IPS-15b (cell line): Measurements from ENCODE around the gene NTN1.
"Not testable (repeated sequence)": the region's sequence is repeated elsewhere in the genome, so short reads cannot be mapped to it uniquely, and the experiment has no call there.

Source experiments
- H3K27me3 ChIP-seq: one replicate; pipeline ENCODE4 v1.6.1; 2013; ENCODE audit warnings: low read length; ENCODE audit not compliant: control insufficient read depth, insufficient read depth
- H3K36me3 ChIP-seq: one replicate; pipeline ENCODE4 v1.6.1; 2013; ENCODE audit warnings: low read length; ENCODE audit not compliant: control insufficient read depth, insufficient read depth
- H3K4me1 ChIP-seq: one replicate; pipeline ENCODE4 v1.6.1; 2013; ENCODE audit warnings: mild to moderate bottlenecking, low read length; ENCODE audit not compliant: control insufficient read depth, insufficient read depth
- H3K4me3 ChIP-seq: one replicate; pipeline ENCODE4 v1.5.1; 2013; ENCODE audit warnings: low read depth, low read length
- H3K9ac ChIP-seq: one replicate; pipeline ENCODE4 v1.6.1; 2013; ENCODE audit warnings: low read depth, mild to moderate bottlenecking, low read length
- H3K9me3 ChIP-seq: one replicate; pipeline ENCODE4 v1.6.1; 2013; ENCODE audit warnings: mild to moderate bottlenecking, low read length; ENCODE audit not compliant: control insufficient read depth, insufficient read depth

Gene NTN1

GRCh38 chr17:9103193-9103592 is 81.9 kb downstream of the NTN1 start:
- not testable (repeated sequence) for H3K27me3 ChIP-seq, H3K9me3 ChIP-seq, H3K4me1 ChIP-seq, H3K9ac ChIP-seq, H3K36me3 ChIP-seq, H3K4me3 ChIP-seq

GRCh38 chr17:9104370-9105041 is 83.2 kb downstream of the NTN1 start:
- Histone ChIP-seq H3K27me3 (no peaks in the 10 kb centered on the region), H3K9ac (no peak overlapping the region), H3K4me3 (no peak overlapping the region), H3K9me3 (no peaks in the 10 kb centered on the region), H3K36me3 (no peaks in the 10 kb centered on the region), H3K4me1 (peaks cover 2% of the 10 kb centered on the region)

GRCh38 chr17:9105068-9105868 is 84.0 kb downstream of the NTN1 start:
- no peak overlapping the region for H3K9ac ChIP-seq
- H3K4me1 ChIP-seq: peaks cover 4% of the 10 kb centered on the region
- H3K9me3 ChIP-seq: no peaks in the 10 kb centered on the region
- H3K27me3 ChIP-seq: no peaks in the 10 kb centered on the region
- no peaks in the 10 kb centered on the region for H3K36me3 ChIP-seq
- no peak overlapping the region for H3K4me3 ChIP-seq

GRCh38 chr17:9106278-9106677 is 85.0 kb downstream of the NTN1 start:
- H3K9ac ChIP-seq, H3K9me3 ChIP-seq, H3K36me3 ChIP-seq, H3K27me3 ChIP-seq, H3K4me1 ChIP-seq, H3K4me3 ChIP-seq: not testable (repeated sequence)

GRCh38 chr17:9107527-9107926 is 86.2 kb downstream of the NTN1 start:
- Histone ChIP-seq H3K4me1 (peaks cover 4% of the 10 kb centered on the region), H3K9me3 (no peaks in the 10 kb centered on the region), H3K36me3 (no peaks in the 10 kb centered on the region), H3K27me3 (no peaks in the 10 kb centered on the region), H3K9ac (no peak overlapping the region), H3K4me3 (no peak overlapping the region)

GRCh38 chr17:9108146-9108545 is 86.8 kb downstream of the NTN1 start:
- Histone ChIP-seq H3K36me3 (no peaks in the 10 kb centered on the region), H3K27me3 (no peaks in the 10 kb centered on the region), H3K9me3 (no peaks in the 10 kb centered on the region), H3K9ac (no peak overlapping the region), H3K4me3 (no peak overlapping the region), H3K4me1 (peaks cover 4% of the 10 kb centered on the region)

GRCh38 chr17:9109933-9110332 is 88.6 kb downstream of the NTN1 start:
- Histone ChIP-seq H3K4me1 (peaks cover 4% of the 10 kb centered on the region), H3K9me3 (no peaks in the 10 kb centered on the region), H3K36me3 (no peaks in the 10 kb centered on the region), H3K9ac (no peak overlapping the region), H3K4me3 (no peak overlapping the region), H3K27me3 (no peaks in the 10 kb centered on the region)

- H3K27me3 ChIP-seq: no peaks in the 10 kb centered on the region
- no peak overlapping the region for H3K4me3 ChIP-seq
- no peaks in the 10 kb centered on the region for H3K9me3 ChIP-seq
- H3K36me3 ChIP-seq: no peaks in the 10 kb centered on the region
- H3K4me1 ChIP-seq: peaks cover 4% of the 10 kb centered on the region
- H3K9ac ChIP-seq: no peak overlapping the region
These were observed 89.2 kb downstream of the NTN1 start for GRCh38 chr17:9110501-9110900.

GRCh38 chr17:9115214-9116191 is 94.2 kb downstream of the NTN1 start:
- no peaks in the 10 kb centered on the region for H3K27me3 ChIP-seq
- H3K9ac ChIP-seq: peak overlapping the region; percentile 16
- H3K9me3 ChIP-seq: no peaks in the 10 kb centered on the region
- no peaks in the 10 kb centered on the region for H3K36me3 ChIP-seq
- H3K4me1 ChIP-seq: peaks cover 4% of the 10 kb centered on the region
- H3K4me3 ChIP-seq: peak overlapping the region; percentile 32

- H3K4me1 ChIP-seq: peaks cover 4% of the 10 kb centered on the region
- H3K9ac ChIP-seq: no peak overlapping the region
- H3K27me3 ChIP-seq: no peaks in the 10 kb centered on the region
- H3K4me3 ChIP-seq: no peak overlapping the region
- H3K36me3 ChIP-seq: no peaks in the 10 kb centered on the region
- no peaks in the 10 kb centered on the region for H3K9me3 ChIP-seq
These were observed 95.1 kb downstream of the NTN1 start for GRCh38 chr17:9116311-9116835.

GRCh38 chr17:9116861-9117568 is 95.7 kb downstream of the NTN1 start:
- H3K36me3 ChIP-seq: no peaks in the 10 kb centered on the region
- no peak overlapping the region for H3K4me3 ChIP-seq
- no peak overlapping the region for H3K9ac ChIP-seq
- peaks cover 4% of the 10 kb centered on the region for H3K4me1 ChIP-seq
- no peaks in the 10 kb centered on the region for H3K27me3 ChIP-seq
- H3K9me3 ChIP-seq: no peaks in the 10 kb centered on the region
